Measurements from ENCODE around the gene FYB1. TPM values are rescaled to one million over a fixed set of nuclear protein-coding genes. Genes with fewer than 3 reads are reported as not detected.

FYB1 gene
- total and polyA plus RNA-seq, 2 of the 4 experiments (the other 2 are of a cell fraction): not detected

DNA sequence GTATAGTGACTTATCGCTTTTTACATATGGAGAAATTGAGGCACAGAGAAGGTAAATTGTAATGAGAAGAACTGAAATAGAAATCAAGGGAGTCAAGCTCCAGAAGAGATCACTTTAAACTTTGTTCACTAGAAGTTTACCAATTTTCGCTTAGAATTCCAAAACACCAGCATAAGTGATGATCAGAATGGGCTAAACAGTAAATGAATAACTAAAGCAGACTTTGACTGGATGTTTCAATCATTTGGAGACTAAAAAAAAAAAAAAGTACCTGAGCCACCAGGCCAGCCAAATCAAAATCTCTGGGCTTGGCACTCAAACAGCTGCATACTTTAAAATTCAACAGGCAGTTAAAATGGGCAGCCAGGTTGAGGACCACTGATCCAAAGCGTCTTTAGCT lies 38.2 kb upstream of the FYB1 start:
- H2BK5ac ChIP-seq (ENCODE audit: low read depth, low read length, poor library complexity, severe bottlenecking): no peak overlapping the region
- DNase-seq: no peak
- dilution Hi-C loops (cut with HindIII; ENCODE audit: low sequenced_read_pairs, unreplicated experiment) (no loop called here), intact Hi-C loops (cut with micrococcal nuclease) (no loop called here), in situ Hi-C loops (cut with MboI; ENCODE audit: low sequenced_read_pairs) (no loop called here)
- TF ChIP-seq SMC3 (IDR thresholded peaks at IDR 0.05; ENCODE audit: low read depth, low read length) (no peak), MXI1 (IDR thresholded peaks at IDR 0.05; ENCODE audit: borderline replicate concordance, low read depth, low read length) (no peak), RAD21 (IDR thresholded peaks at IDR 0.05; ENCODE audit: low read length) (no peak), FOS (IDR thresholded peaks at IDR 0.05; ENCODE audit: low read depth, low read length) (no peak), RCOR1 (IDR thresholded peaks at IDR 0.05; ENCODE audit: insufficient replicate concordance, low read length) (no peak), BHLHE40 (IDR thresholded peaks at IDR 0.05; ENCODE audit: low read depth, low read length) (no peak), MAZ (IDR thresholded peaks at IDR 0.05; ENCODE audit: borderline replicate concordance, low read depth, low read length) (no peak), NFE2L2 (IDR thresholded peaks at IDR 0.05; ENCODE audit: low read depth, low read length) (no peak), MAFK (IDR thresholded peaks at IDR 0.05; ENCODE audit: low read depth, low read length) (no peak), ELK1 (IDR thresholded peaks at IDR 0.05; ENCODE audit: borderline replicate concordance, low read depth, low read length) (no peak), CEBPB (IDR thresholded peaks at IDR 0.05; ENCODE audit: low read depth, low read length) (no peak), CHD1 (IDR thresholded peaks at IDR 0.05; ENCODE audit: low read depth, low read length) (no peak), USF2 (IDR thresholded peaks at IDR 0.05; ENCODE audit: low read depth, low read length) (no peak), POLR2A (IDR thresholded peaks at IDR 0.05; ENCODE audit: low read depth, low read length) (no peak), CTCF (conservative IDR thresholded peaks at IDR 0.05; ENCODE audit: low read depth, low read length) (no peak), RFX5 (IDR thresholded peaks at IDR 0.05; ENCODE audit: low read depth, low read length) (no peak)
- H3K9ac ChIP-seq (ENCODE audit: low read depth, low read length): no peak overlapping the region
- H3K9me1 ChIP-seq (ENCODE audit: insufficient read depth, low read length): no peaks in the 10 kb centered on the region
- ChIA-PET CTCF (no interaction called here), POLR2A (ENCODE audit: unreplicated experiment) (no interaction called here)
- no peak overlapping the region for H3K18ac ChIP-seq (ENCODE audit: low read depth, low read length)
- no peak for ATAC-seq (ENCODE audit: low read depth)
- no TSS peak for BruUV-seq (replicated peaks)
- no peak overlapping the region for H2AFZ ChIP-seq (replicated peaks; ENCODE audit: low read length, poor library complexity)
- no peaks in the 10 kb centered on the region for H3K79me1 ChIP-seq (ENCODE audit: low read depth in 1 of 2, low read length in 2 of 2)
- H2BK20ac ChIP-seq (ENCODE audit: low read depth, low read length): no peak overlapping the region
- H3K14ac ChIP-seq (replicated peaks; ENCODE audit: low read depth, low read length): no peak overlapping the region
- no peak overlapping the region for H3K4me3 ChIP-seq (ENCODE audit: insufficient read depth, low read depth, low read length)
- no peaks in the 10 kb centered on the region for H3K36me3 ChIP-seq (ENCODE audit: control insufficient read depth, insufficient read depth, low read length)
- H4K20me1 ChIP-seq (ENCODE audit: insufficient read depth, low read length): no peaks in the 10 kb centered on the region
- H4K8ac ChIP-seq (ENCODE audit: low read depth in 2 of 2, low read length in 2 of 2): no peak overlapping the region
- no peak overlapping the region for H4K91ac ChIP-seq (ENCODE audit: insufficient read depth, low read depth, low read length)
- H2BK120ac ChIP-seq (ENCODE audit: low read depth, low read length): no peak overlapping the region
- H3K4ac ChIP-seq (ENCODE audit: low read depth, low read length): no peak overlapping the region
- H2AK5ac ChIP-seq (ENCODE audit: low read depth, low read length): no peak overlapping the region
- H4K5ac ChIP-seq (ENCODE audit: low read depth, low read length): no peak overlapping the region
- no peak overlapping the region for H2AK9ac ChIP-seq (replicated peaks; ENCODE audit: low read depth, low read length, poor library complexity)
- H3K56ac ChIP-seq (ENCODE audit: extremely low read depth, insufficient read depth, low read length): no peak overlapping the region
- H2BK15ac ChIP-seq (ENCODE audit: low read depth, low read length): no peak overlapping the region
- H3K9me3 ChIP-seq (ENCODE audit: control insufficient read depth, insufficient read depth, low read length): no peaks in the 10 kb centered on the region; the same call in 1 of the 2 replicates
- H3K4me2 ChIP-seq (ENCODE audit: low read depth, low read length): no peak overlapping the region
- H3K27ac ChIP-seq (ENCODE audit: insufficient read depth, low read length): no peak overlapping the region
- H3K23ac ChIP-seq (ENCODE audit: low read depth, low read length): no peak overlapping the region
- H3K4me1 ChIP-seq (ENCODE audit: control insufficient read depth, insufficient read depth, low read length): no peaks in the 10 kb centered on the region
- 100% methylated on average over 1 of the region's 3 CpGs; no CpG with 5 or more reads in 1 of the 2 experiments for whole genome bisulfite sequencing, 2 experiments (ENCODE audit: extremely low coverage in 2 of 2, insufficient read length in 1 of 2)
- peaks cover 4% of the 10 kb centered on the region; the same call in 1 of the 2 replicates for H3K27me3 ChIP-seq (ENCODE audit: control insufficient read depth, insufficient read depth, low read length)
